K562 (cell line): ENCODE data around the gene ENKUR. TPM values are rescaled to one million over a fixed set of nuclear protein-coding genes. Genes with fewer than 3 reads are reported as not detected.

Experiments used
- AFF1 ChIP-seq, 2 experiments: fragments of 450-650 bp; IDR thresholded peaks; 2 replicates each; pipeline ENCODE4 v1.6.1; 2018; ENCODE audit warnings: mild to moderate bottlenecking in 2 of 2, low read depth in 1 of 2; ENCODE audit not compliant: partially characterized antibody in 2 of 2
- GATA2 ChIP-seq: sonication (generic); formaldehyde crosslinking; IDR thresholded peaks from 2 replicates; pipeline ENCODE4 v1.4.0; 2020; ENCODE audit warnings: mild to moderate bottlenecking, missing genetic modification reagents
- KDM5B ChIP-seq: fragments of 200-600 bp; sonication (generic); IDR thresholded peaks from 2 replicates; pipeline ENCODE4 v1.6.1; 2012; ENCODE audit warnings: low read depth, mild to moderate bottlenecking, moderate library complexity, low read length, control low read depth, inconsistent platforms; ENCODE audit not compliant: insufficient replicate concordance
- MYBL2 ChIP-seq, 2 experiments: fragments of 450-650 bp in 1 of 2; sonication (generic) in 1 of 2; formaldehyde crosslinking in 1 of 2; IDR thresholded peaks; 2 replicates each; pipeline versions ENCODE4 v1.6.1 to v1.8.1; 2017 to 2022; ENCODE audit warnings: borderline replicate concordance in 1 of 2, inconsistent platforms in 1 of 2, low read depth in 1 of 2, mild to moderate bottlenecking in 1 of 2, missing genetic modification reagents in 1 of 2, moderate library complexity in 1 of 2
- RERE ChIP-seq: sonication (generic); formaldehyde crosslinking; IDR thresholded peaks from 2 replicates; pipeline ENCODE4 v1.8.0; 2023; ENCODE audit warnings: missing genetic modification reagents, mild to moderate bottlenecking, borderline replicate concordance
- polyA plus RNA-seq, 8 experiments: library from polyadenylated mRNA; depleted of rRNA in 4 of 8; stranded (reverse) in 5 of 8; unstranded in 3 of 8; fragments of >200 nt; fragmentation: Nextera tagmentation in 2 of 8; fragmentation: Illumina TruSeq in 1 of 8; extraction: Ambion mirVana in 2 of 8; extraction: Trizol in 1 of 8; gene quantifications; 2 replicates each; pipeline versions ENCODE4 v1.2.1 to v1.2.3, GENCODE V29; 2011 to 2014; ENCODE audit warnings: inconsistent platforms in 1 of 8, missing spikeins in 1 of 8
- total RNA-seq, 7 experiments: library from RNA; depleted of rRNA in 6 of 7; stranded (reverse); fragments of >200 nt in 6 of 7; fragmentation: Illumina TruSeq in 2 of 7; extraction: Trizol in 2 of 7; gene quantifications; 2 replicates each; pipeline versions ENCODE4 v1.2.1 to v1.2.3, GENCODE V29; 2011 to 2021; ENCODE audit warnings: low replicate concordance in 1 of 7
- TF ChIP-seq, protein P1 (sequence below): fragments of 450-650 bp; IDR thresholded peaks from 2 replicates; pipeline ENCODE4 v1.6.1; 2016; ENCODE audit warnings: low read depth

The ENKUR gene
- total and polyA plus RNA-seq, 9 of the 15 experiments (the other 6 are each of a cell fraction or from before 2014, with no cell fraction given), result 0.06 to 0.46 (median 0.20) TPM

- TF ChIP-seq, protein P1, sequence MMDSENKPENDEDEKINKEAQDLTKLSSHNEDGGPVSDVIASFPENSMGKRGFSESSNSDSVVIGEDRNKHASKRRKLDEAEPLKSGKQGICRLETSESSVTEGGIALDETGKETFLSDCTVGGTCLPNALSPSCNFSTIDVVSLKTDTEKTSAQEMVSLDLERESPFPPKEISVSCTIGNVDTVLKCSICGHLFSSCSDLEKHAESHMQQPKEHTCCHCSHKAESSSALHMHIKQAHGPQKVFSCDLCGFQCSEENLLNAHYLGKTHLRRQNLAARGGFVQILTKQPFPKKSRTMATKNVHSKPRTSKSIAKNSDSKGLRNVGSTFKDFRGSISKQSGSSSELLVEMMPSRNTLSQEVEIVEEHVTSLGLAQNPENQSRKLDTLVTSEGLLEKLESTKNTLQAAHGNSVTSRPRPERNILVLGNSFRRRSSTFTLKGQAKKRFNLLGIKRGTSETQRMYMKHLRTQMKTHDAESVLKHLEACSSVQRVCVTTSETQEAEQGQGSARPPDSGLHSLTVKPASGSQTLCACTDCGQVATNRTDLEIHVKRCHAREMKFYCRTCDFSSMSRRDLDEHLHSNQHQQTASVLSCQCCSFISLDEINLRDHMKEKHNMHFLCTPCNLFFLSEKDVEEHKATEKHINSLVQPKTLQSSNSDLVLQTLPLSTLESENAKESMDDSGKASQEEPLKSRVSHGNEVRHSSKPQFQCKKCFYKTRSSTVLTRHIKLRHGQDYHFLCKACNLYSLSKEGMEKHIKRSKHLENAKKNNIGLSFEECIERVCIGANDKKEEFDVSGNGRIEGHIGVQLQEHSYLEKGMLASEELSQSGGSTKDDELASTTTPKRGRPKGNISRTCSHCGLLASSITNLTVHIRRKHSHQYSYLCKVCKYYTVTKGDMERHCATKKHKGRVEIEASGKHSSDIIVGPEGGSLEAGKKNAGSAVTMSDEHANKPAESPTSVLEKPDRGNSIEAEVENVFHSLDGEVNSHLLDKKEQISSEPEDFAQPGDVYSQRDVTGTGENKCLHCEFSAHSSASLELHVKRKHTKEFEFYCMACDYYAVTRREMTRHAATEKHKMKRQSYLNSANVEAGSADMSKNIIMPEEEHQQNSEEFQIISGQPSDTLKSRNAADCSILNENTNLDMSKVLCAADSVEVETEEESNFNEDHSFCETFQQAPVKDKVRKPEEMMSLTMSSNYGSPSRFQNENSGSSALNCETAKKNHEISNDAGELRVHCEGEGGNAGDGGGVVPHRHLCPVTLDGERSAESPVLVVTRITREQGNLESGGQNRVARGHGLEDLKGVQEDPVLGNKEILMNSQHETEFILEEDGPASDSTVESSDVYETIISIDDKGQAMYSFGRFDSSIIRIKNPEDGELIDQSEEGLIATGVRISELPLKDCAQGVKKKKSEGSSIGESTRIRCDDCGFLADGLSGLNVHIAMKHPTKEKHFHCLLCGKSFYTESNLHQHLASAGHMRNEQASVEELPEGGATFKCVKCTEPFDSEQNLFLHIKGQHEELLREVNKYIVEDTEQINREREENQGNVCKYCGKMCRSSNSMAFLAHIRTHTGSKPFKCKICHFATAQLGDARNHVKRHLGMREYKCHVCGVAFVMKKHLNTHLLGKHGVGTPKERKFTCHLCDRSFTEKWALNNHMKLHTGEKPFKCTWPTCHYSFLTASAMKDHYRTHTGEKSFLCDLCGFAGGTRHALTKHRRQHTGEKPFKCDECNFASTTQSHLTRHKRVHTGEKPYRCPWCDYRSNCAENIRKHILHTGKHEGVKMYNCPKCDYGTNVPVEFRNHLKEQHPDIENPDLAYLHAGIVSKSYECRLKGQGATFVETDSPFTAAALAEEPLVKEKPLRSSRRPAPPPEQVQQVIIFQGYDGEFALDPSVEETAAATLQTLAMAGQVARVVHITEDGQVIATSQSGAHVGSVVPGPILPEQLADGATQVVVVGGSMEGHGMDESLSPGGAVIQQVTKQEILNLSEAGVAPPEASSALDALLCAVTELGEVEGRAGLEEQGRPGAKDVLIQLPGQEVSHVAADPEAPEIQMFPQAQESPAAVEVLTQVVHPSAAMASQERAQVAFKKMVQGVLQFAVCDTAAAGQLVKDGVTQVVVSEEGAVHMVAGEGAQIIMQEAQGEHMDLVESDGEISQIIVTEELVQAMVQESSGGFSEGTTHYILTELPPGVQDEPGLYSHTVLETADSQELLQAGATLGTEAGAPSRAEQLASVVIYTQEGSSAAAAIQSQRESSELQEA, result no peak
- peak; percentile 30 for TF ChIP-seq KDM5B
- TF ChIP-seq GATA2 (CRISPR knock-in tag), result no peak
- no peak for TF ChIP-seq RERE (CRISPR knock-in tag)
- no peak for TF ChIP-seq MYBL2 (IDR thresholded peaks at IDR 0.05; ENCODE audit: low read depth)
- TF ChIP-seq MYBL2 (CRISPR knock-in tag; IDR thresholded peaks at IDR 0.05; ENCODE audit: borderline replicate concordance), result no peak
- peak in 1 of 2 experiments; percentile 62 for TF ChIP-seq AFF1 (IDR thresholded peaks at IDR 0.05; ENCODE audit: low read depth in 1 of 2, partially characterized antibody in 2 of 2)
These were observed 57.1 kb downstream of the ENKUR start (continued) for GRCh38 chr10:24958721-24959381.
